IPS DF 6.9 (cell line): ENCODE data around the gene FZD4.
"Not testable (repeated sequence)": the region's sequence is repeated elsewhere in the genome, so short reads cannot be mapped to it uniquely, and the experiment has no call there.

Experiments
- DNase-seq: peaks from one replicate; pipeline ENCODE4 v3.0.0-alpha.2; 2013; ENCODE audit warnings: low read depth, low spot score
- H3K27ac ChIP-seq: one replicate; pipeline ENCODE4 v1.5.1; 2013; ENCODE audit warnings: low read length, control low read depth
- H3K27me3 ChIP-seq: 2 replicates; pipeline ENCODE4 v1.6.1; 2013; ENCODE audit warnings: mild to moderate bottlenecking, low read length; ENCODE audit not compliant: control insufficient read depth, insufficient read depth
- H3K36me3 ChIP-seq: 2 replicates; pipeline ENCODE4 v1.6.1; 2013; ENCODE audit warnings: low read length; ENCODE audit not compliant: control insufficient read depth, insufficient read depth
- H3K4me1 ChIP-seq: 2 replicates; pipeline ENCODE4 v1.6.1; 2013; ENCODE audit warnings: low read length; ENCODE audit not compliant: control insufficient read depth, insufficient read depth
- H3K4me3 ChIP-seq: 2 replicates; pipeline ENCODE4 v1.5.1; 2013; ENCODE audit warnings: mild to moderate bottlenecking, low read length
- H3K9me3 ChIP-seq: 2 replicates; pipeline ENCODE4 v1.6.1; 2013; ENCODE audit warnings: low read length, inconsistent platforms; ENCODE audit not compliant: control insufficient read depth, insufficient read depth
- WGBS: extraction: QIAGEN DNeasy Blood & Tissue Kit; methylation state at CpG from one replicate; pipeline ENCODE4 v1.1.7; 2013; ENCODE audit warnings: mixed read lengths, missing lambda C conversion rate; ENCODE audit not compliant: insufficient read length, insufficient coverage; 5-methylcytosine and 5-hydroxymethylcytosine counted together

FZD4 gene

GRCh38 chr11:86937193-86937806, 17.9 kb downstream of the FZD4 start:
- H3K27ac ChIP-seq, H3K27me3 ChIP-seq, DNase-seq, H3K36me3 ChIP-seq, H3K4me3 ChIP-seq, H3K4me1 ChIP-seq, H3K9me3 ChIP-seq: not testable (repeated sequence)
- no CpG with 5 or more reads among the region's 2 CpGs for WGBS

GRCh38 chr11:86934926-86935579, 20.1 kb downstream of the FZD4 start:
- Histone ChIP-seq H3K9me3 (no peaks in the 10 kb centered on the region), H3K27ac (no peak overlapping the region)
- no CpG with 5 or more reads among the region's 3 CpGs for WGBS

GRCh38 chr11:86934582-86934900, 20.7 kb downstream of the FZD4 start:
- no peak for DNase-seq
- no peaks in the 10 kb centered on the region for H3K9me3 ChIP-seq
- no peaks in the 10 kb centered on the region for H3K27me3 ChIP-seq
- no peak overlapping the region for H3K27ac ChIP-seq
- no peak overlapping the region for H3K4me3 ChIP-seq
- H3K4me1 ChIP-seq: peaks cover 5% of the 10 kb centered on the region
- no peaks in the 10 kb centered on the region for H3K36me3 ChIP-seq

More at GRCh38 chr11:86934926-86935579, 20.1 kb downstream of the FZD4 start:
- Histone ChIP-seq H3K27me3 (no peaks in the 10 kb centered on the region), H3K4me1 (peaks cover 7% of the 10 kb centered on the region), H3K36me3 (no peaks in the 10 kb centered on the region), H3K4me3 (no peak overlapping the region)
- no peak for DNase-seq

GRCh38 chr11:86933891-86934581, 21.2 kb downstream of the FZD4 start:
- Histone ChIP-seq H3K4me1 (peaks cover 5% of the 10 kb centered on the region), H3K9me3 (no peaks in the 10 kb centered on the region), H3K27ac (no peak overlapping the region), H3K36me3 (no peaks in the 10 kb centered on the region), H3K4me3 (no peak overlapping the region), H3K27me3 (no peaks in the 10 kb centered on the region)
- no peak for DNase-seq
- no CpG with 5 or more reads among the region's 7 CpGs for WGBS

GRCh38 chr11:86932924-86933875, 22.0 kb downstream of the FZD4 start:
- Histone ChIP-seq H3K4me1 (peaks cover 5% of the 10 kb centered on the region), H3K27ac (no peak overlapping the region)

GRCh38 chr11:86932259-86932585, 23.0 kb downstream of the FZD4 start:
- H3K27ac ChIP-seq: no peak overlapping the region

More at GRCh38 chr11:86932924-86933875, 22.0 kb downstream of the FZD4 start:
- Histone ChIP-seq H3K36me3 (no peaks in the 10 kb centered on the region), H3K27me3 (no peaks in the 10 kb centered on the region), H3K4me3 (no peak overlapping the region), H3K9me3 (no peaks in the 10 kb centered on the region)
- WGBS: no CpG with 5 or more reads among the region's 11 CpGs
- no peak for DNase-seq

GRCh38 chr11:86931548-86932258, 23.5 kb downstream of the FZD4 start:
- no CpG with 5 or more reads among the region's 8 CpGs for WGBS
- H3K9me3 ChIP-seq: no peaks in the 10 kb centered on the region
- no peaks in the 10 kb centered on the region for H3K27me3 ChIP-seq
- no peak for DNase-seq
- H3K4me3 ChIP-seq: no peak overlapping the region
- no peak overlapping the region for H3K27ac ChIP-seq
- H3K4me1 ChIP-seq: peaks cover 5% of the 10 kb centered on the region
- H3K36me3 ChIP-seq: no peaks in the 10 kb centered on the region

More at GRCh38 chr11:86932259-86932585, 23.0 kb downstream of the FZD4 start:
- Histone ChIP-seq H3K4me1 (peaks cover 5% of the 10 kb centered on the region), H3K4me3 (no peak overlapping the region), H3K9me3 (no peaks in the 10 kb centered on the region), H3K36me3 (no peaks in the 10 kb centered on the region), H3K27me3 (no peaks in the 10 kb centered on the region)
- WGBS: no CpG with 5 or more reads among the region's 1 CpG
- DNase-seq: no peak

GRCh38 chr11:86930957-86931547, 24.1 kb downstream of the FZD4 start:
- Histone ChIP-seq H3K9me3 (no peaks in the 10 kb centered on the region), H3K27me3 (no peaks in the 10 kb centered on the region), H3K4me1 (peaks cover 5% of the 10 kb centered on the region), H3K36me3 (no peaks in the 10 kb centered on the region), H3K4me3 (no peak overlapping the region), H3K27ac (no peak overlapping the region)
- no peak for DNase-seq
- WGBS: no CpG with 5 or more reads among the region's 1 CpG

- Histone ChIP-seq H3K27ac (no peak overlapping the region), H3K9me3 (no peaks in the 10 kb centered on the region), H3K27me3 (no peaks in the 10 kb centered on the region), H3K4me1 (no peaks in the 10 kb centered on the region), H3K4me3 (no peak overlapping the region), H3K36me3 (no peaks in the 10 kb centered on the region)
- no peak for DNase-seq
- no CpG with 5 or more reads among the region's 3 CpGs for WGBS
Observed at GRCh38 chr11:86926975-86927374, 28.2 kb downstream of the FZD4 start.
